ENCODE measurements around the gene POU3F3. TPM values are rescaled to one million over a fixed set of nuclear protein-coding genes. Genes with fewer than 3 reads are reported as not detected.

Gene POU3F3
- total RNA-seq, 3 donors from 2014 or later (not counting 1 experiment from before 2014, with no cell fraction given), result not detected

- Mint-ChIP-seq H3K4me3 (peak overlapping the region; percentile 45), H3K27me3 (ENCODE audit: low read depth in 2 of 2) (peaks cover 4 to 15% of the 10 kb centered on the region in 2 donors), H3K27ac (peak overlapping the region in 1 of 2 donors; percentile 27), H3K9me3 (no peaks in the 10 kb centered on the region), H3K4me1 (peaks cover 22 to 23% of the 10 kb centered on the region in 2 donors), H3K36me3 (no peaks in the 10 kb centered on the region)
- ATAC-seq, result peak in 1 of 3 donors; percentile 32
- Histone ChIP-seq H3K27me3 (ENCODE audit: control insufficient read depth, insufficient read depth, low read length) (no peaks in the 10 kb centered on the region), H3K4me3 (ENCODE audit: low read length) (no peak overlapping the region), H3K36me3 (ENCODE audit: control insufficient read depth, insufficient read depth, low read length) (no peaks in the 10 kb centered on the region), H3K4me1 (ENCODE audit: control insufficient read depth, insufficient read depth, low read length) (peaks cover 12% of the 10 kb centered on the region), H3K27ac (ENCODE audit: low read length) (no peak overlapping the region), H3K9me3 (ENCODE audit: control insufficient read depth, insufficient read depth, low read length) (no peaks in the 10 kb centered on the region)
- DNase-seq, result no peak
- WGBS (ENCODE audit: insufficient coverage), result 74% methylated on average over 6 of the region's 7 CpGs
- intact Hi-C loops (cut with micrococcal nuclease), result no loop called here
- no peak for TF ChIP-seq CTCF (IDR thresholded peaks at IDR 0.05)
These were observed 34.8 kb downstream of the POU3F3 start for GRCh38 chr2:104888489-104889258.

DNA sequence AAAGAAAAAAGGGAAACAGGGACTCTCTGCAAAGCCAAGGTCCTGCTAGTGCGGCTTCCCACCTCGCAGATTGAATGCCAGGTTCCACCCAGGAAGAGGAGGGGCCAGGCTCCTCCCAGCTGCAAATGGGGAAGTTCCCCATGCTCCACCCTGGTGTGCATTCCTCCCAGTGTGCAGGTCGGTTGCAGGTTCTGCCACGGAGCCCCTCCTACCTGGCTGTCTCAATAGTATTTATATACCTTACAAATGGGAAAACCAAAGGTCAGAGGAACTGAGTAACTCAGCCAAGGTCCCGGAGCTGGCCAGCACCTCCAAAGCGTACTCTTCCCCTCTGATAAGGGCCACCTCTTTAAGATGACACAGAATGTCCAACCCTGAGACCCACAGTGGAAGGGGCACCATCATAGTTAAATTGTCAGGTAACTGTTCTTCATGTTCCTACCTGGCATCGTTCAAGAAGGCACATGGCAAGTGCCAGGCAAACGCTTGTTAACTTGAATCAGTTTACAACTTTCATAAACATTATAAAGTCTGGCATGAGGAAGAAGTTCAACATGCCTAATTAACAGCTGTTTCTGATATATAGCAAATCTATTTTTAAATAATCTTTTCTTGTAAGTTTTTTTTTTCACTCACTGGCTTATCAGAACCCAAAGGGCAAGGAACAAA is 35.5 kb downstream of the POU3F3 start:
- peaks cover 12% of the 10 kb centered on the region for H3K4me1 ChIP-seq (ENCODE audit: control insufficient read depth, insufficient read depth, low read length)
- Mint-ChIP-seq H3K9me3 (no peaks in the 10 kb centered on the region), H3K4me3 (no peak overlapping the region), H3K27ac (no peak overlapping the region), H3K27me3 (ENCODE audit: low read depth in 2 of 2) (peaks cover 1 to 10% of the 10 kb centered on the region in 2 donors), H3K4me1 (peaks cover 22 to 23% of the 10 kb centered on the region in 2 donors), H3K36me3 (no peaks in the 10 kb centered on the region)
- no peak overlapping the region for H3K4me3 ChIP-seq (ENCODE audit: low read length)
- 50% methylated on average over 7 of the region's 8 CpGs for WGBS (ENCODE audit: insufficient coverage)
- intact Hi-C loops (cut with micrococcal nuclease), result no loop called here
- H3K36me3 ChIP-seq (ENCODE audit: control insufficient read depth, insufficient read depth, low read length), result no peaks in the 10 kb centered on the region
- no peak overlapping the region for H3K27ac ChIP-seq (ENCODE audit: low read length)
- no peak for ATAC-seq
- no peak for DNase-seq
- no peaks in the 10 kb centered on the region for H3K9me3 ChIP-seq (ENCODE audit: control insufficient read depth, insufficient read depth, low read length)
- no peak for TF ChIP-seq CTCF (IDR thresholded peaks at IDR 0.05)
- no peaks in the 10 kb centered on the region for H3K27me3 ChIP-seq (ENCODE audit: control insufficient read depth, insufficient read depth, low read length)

DNA sequence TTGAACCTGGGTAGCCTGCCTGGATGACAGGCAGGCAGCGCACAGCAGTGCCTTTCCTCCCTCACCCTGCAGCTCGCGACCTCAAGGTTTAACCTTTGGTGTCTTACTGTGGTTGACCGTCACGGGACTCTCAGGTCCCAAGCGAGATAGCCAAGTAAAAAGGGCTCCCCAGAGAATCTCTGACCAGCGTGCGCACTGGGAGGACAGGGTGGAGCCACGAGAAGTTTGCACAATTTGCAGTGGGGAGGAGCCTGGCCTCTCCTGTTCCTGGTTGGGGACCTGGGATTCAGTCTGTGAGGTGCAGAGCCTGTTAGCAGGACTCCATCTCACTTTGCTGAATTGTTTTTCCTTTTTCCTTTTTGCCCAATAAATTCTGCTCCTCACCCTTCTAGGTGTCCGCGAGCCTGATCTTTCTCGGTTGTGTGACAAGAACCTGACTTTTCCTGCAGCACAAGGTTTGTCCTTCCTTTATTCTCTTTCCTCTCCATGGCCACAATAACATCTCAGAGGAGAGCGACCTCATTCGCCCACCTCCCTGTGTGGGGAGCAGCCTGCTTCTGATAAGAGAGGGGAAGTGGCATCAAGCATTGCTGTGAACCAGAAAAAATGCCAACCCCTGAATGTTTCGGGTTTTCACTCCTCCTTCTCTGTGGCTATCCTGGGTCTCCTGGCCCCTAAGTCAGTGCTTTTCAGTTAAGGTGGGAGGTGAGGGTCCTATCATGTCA is 36.2 kb downstream of the POU3F3 start:
- ATAC-seq, result no peak
- peaks cover 22 to 23% of the 10 kb centered on the region in 2 donors for H3K4me1 Mint-ChIP-seq
- no peak for TF ChIP-seq CTCF (IDR thresholded peaks at IDR 0.05)
- Histone ChIP-seq H3K9me3 (ENCODE audit: control insufficient read depth, insufficient read depth, low read length) (no peaks in the 10 kb centered on the region), H3K4me3 (ENCODE audit: low read length) (no peak overlapping the region), H3K27ac (ENCODE audit: low read length) (no peak overlapping the region), H3K4me1 (ENCODE audit: control insufficient read depth, insufficient read depth, low read length) (peaks cover 12% of the 10 kb centered on the region), H3K27me3 (ENCODE audit: control insufficient read depth, insufficient read depth, low read length) (no peaks in the 10 kb centered on the region), H3K36me3 (ENCODE audit: control insufficient read depth, insufficient read depth, low read length) (no peaks in the 10 kb centered on the region)
- 79% methylated on average over 13 of the region's 15 CpGs for WGBS (ENCODE audit: insufficient coverage)
- H3K36me3 Mint-ChIP-seq, result no peaks in the 10 kb centered on the region
- intact Hi-C loops (cut with micrococcal nuclease), result no loop called here
- H3K27me3 Mint-ChIP-seq (ENCODE audit: low read depth in 2 of 2), result peaks cover 6 to 10% of the 10 kb centered on the region in 2 donors
- DNase-seq, result no peak
- no peak overlapping the region for H3K4me3 Mint-ChIP-seq
- H3K27ac Mint-ChIP-seq, result no peak overlapping the region
- no peaks in the 10 kb centered on the region for H3K9me3 Mint-ChIP-seq

Data from natural killer cell (primary cell).